Fibroblast of lung (primary cell): ENCODE results near the gene PTGDS. TPM values are rescaled to one million over a fixed set of nuclear protein-coding genes. Genes with fewer than 3 reads are reported as not detected.

Experiments used
- DNase-seq, 2 donors: peaks; one replicate each; pipeline versions ENCODE4 v3.0.0 to v3.0.0-alpha.2; 2010; ENCODE audit warnings: low read depth in 2 of 2
- H2AFZ ChIP-seq: 2 replicates; pipeline ENCODE4 v1.5.1; 2012; ENCODE audit warnings: low read length, control low read depth, inconsistent platforms
- H3K27ac ChIP-seq: 2 replicates; pipeline ENCODE4 v1.5.1; 2011; ENCODE audit warnings: low read length, control low read depth; ENCODE audit not compliant: insufficient read depth
- H3K27me3 ChIP-seq: 2 replicates; pipeline ENCODE4 v1.5.1; 2011; ENCODE audit warnings: mild to moderate bottlenecking, low read length; ENCODE audit not compliant: control insufficient read depth, insufficient read depth
- H3K36me3 ChIP-seq: 2 replicates; pipeline ENCODE4 v1.5.1; 2011; ENCODE audit warnings: low read length; ENCODE audit not compliant: control insufficient read depth, insufficient read depth
- H3K4me1 ChIP-seq: 2 replicates; pipeline ENCODE4 v1.5.1; 2011; ENCODE audit warnings: low read length; ENCODE audit not compliant: control insufficient read depth, insufficient read depth; ENCODE audit errors: extremely low read depth
- H3K4me2 ChIP-seq: 2 replicates; pipeline ENCODE4 v1.5.1; 2011; ENCODE audit warnings: low read length, control low read depth; ENCODE audit not compliant: insufficient read depth; ENCODE audit errors: extremely low read depth
- H3K4me3 ChIP-seq, 4 experiments: fragments of 200-600 bp in 1 of 4; sonication (generic) in 1 of 4; replicated peaks in 1 of 4; 2 replicates each; pipeline ENCODE4 v1.5.1; 2011 to 2016; ENCODE audit warnings: low read length in 4 of 4, low read depth in 3 of 4, mild to moderate bottlenecking in 3 of 4, control low read depth in 2 of 4, inconsistent platforms in 1 of 4, mixed read lengths in 1 of 4; ENCODE audit not compliant: insufficient read depth in 1 of 4; ENCODE audit errors: control extremely low read depth in 1 of 4
- H3K79me2 ChIP-seq: 2 replicates; pipeline ENCODE4 v1.5.1; 2012; ENCODE audit warnings: mild to moderate bottlenecking, low read length, inconsistent platforms; ENCODE audit not compliant: control insufficient read depth, insufficient read depth
- H3K9ac ChIP-seq: 2 replicates; pipeline ENCODE4 v1.5.1; 2011; ENCODE audit warnings: mild to moderate bottlenecking, low read length, control low read depth; ENCODE audit not compliant: insufficient read depth
- H3K9me3 ChIP-seq: 2 replicates; pipeline ENCODE4 v1.5.1; 2012; ENCODE audit warnings: low read depth, low read length; ENCODE audit not compliant: control insufficient read depth, insufficient read depth
- H4K20me1 ChIP-seq: 2 replicates; pipeline ENCODE4 v1.5.1; 2011; ENCODE audit warnings: low read length; ENCODE audit not compliant: control insufficient read depth, insufficient read depth; ENCODE audit errors: extremely low read depth
- EZH2 ChIP-seq: IDR thresholded peaks from 2 replicates; pipeline ENCODE4 v1.5.1; 2012; ENCODE audit warnings: low read length, control low read depth, mild to moderate bottlenecking; ENCODE audit errors: missing control alignments
- polyA plus RNA-seq, 2 donors: library from polyadenylated mRNA; depleted of rRNA in 1 of 2; stranded (reverse) in 1 of 2; unstranded in 1 of 2; fragments of >200 nt; gene quantifications; 2 replicates each; pipeline ENCODE4 v1.2.1, GENCODE V29; 2011 to 2012; ENCODE audit warnings: missing spikeins in 1 of 2
- total RNA-seq: library from RNA; depleted of rRNA; stranded (reverse); fragments of >200 nt; gene quantifications from 2 replicates; pipeline ENCODE4 v1.2.1, GENCODE V29; 2014
- TF ChIP-seq, protein P1 (sequence below), 2 donors: IDR thresholded peaks in 1 of 2; conservative IDR thresholded peaks in 1 of 2; 1 replicate in 1 of 2; 2 replicates in 1 of 2; pipeline ENCODE4 v1.5.1; 2011 to 2012; ENCODE audit warnings: low read length in 2 of 2, control low read depth in 1 of 2, inconsistent platforms in 1 of 2, low read depth in 1 of 2, mild to moderate bottlenecking in 1 of 2

Gene PTGDS
- total and polyA plus RNA-seq, 2 donors (not counting 1 experiment from before 2014, with no cell fraction given) = 4.9 to 90.3 TPM

DNA sequence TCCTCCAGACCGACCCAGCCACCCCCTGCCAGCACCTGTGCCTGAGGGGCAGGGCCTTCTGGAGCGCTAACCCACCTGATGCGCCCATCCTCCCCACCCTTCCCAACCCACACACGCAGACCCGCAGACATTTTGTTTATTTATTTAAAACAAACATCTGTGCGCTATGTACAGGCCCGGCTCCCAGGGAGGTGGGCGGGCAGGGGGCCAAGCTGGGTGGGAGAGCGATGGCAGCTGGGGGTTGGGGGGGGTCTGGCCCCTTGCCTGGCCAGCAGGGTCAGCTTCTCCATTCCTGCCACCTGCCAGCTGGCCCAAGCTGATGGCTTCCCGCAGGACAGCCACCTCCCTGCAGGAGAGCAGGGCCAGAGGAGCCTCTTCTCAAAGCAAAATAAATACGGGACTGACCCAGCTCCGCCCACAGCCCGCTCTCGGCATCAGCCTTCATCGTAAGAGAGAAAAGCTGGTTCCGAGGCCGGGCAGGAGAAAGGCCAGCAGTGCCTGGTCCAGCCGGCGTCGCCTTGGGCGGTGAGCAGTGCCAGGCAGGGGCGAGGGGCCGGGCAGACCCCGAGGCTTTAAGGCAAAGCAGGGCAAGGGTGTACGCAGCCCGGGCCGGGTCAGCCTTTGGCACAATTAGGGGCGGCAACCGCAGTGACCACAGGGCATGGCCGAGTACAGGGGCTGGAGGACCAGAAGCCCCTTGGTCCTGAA is 30.0 kb downstream of the PTGDS start:
- no peaks in the 10 kb centered on the region for H4K20me1 ChIP-seq
- H3K9me3 ChIP-seq = no peaks in the 10 kb centered on the region
- H3K36me3 ChIP-seq = peaks cover 5% of the 10 kb centered on the region
- no peak overlapping the region for H3K9ac ChIP-seq
- peaks cover 8% of the 10 kb centered on the region for H3K4me1 ChIP-seq
- peak in 1 of 2 donors; percentile 57 for DNase-seq
- no peaks in the 10 kb centered on the region for H3K79me2 ChIP-seq
- no peak overlapping the region for H3K4me2 ChIP-seq
- TF ChIP-seq, protein P1, sequence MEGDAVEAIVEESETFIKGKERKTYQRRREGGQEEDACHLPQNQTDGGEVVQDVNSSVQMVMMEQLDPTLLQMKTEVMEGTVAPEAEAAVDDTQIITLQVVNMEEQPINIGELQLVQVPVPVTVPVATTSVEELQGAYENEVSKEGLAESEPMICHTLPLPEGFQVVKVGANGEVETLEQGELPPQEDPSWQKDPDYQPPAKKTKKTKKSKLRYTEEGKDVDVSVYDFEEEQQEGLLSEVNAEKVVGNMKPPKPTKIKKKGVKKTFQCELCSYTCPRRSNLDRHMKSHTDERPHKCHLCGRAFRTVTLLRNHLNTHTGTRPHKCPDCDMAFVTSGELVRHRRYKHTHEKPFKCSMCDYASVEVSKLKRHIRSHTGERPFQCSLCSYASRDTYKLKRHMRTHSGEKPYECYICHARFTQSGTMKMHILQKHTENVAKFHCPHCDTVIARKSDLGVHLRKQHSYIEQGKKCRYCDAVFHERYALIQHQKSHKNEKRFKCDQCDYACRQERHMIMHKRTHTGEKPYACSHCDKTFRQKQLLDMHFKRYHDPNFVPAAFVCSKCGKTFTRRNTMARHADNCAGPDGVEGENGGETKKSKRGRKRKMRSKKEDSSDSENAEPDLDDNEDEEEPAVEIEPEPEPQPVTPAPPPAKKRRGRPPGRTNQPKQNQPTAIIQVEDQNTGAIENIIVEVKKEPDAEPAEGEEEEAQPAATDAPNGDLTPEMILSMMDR (conservative IDR thresholded peaks at IDR 0.05 in 1 of 2, IDR thresholded peaks at IDR 0.05 in 1 of 2; ENCODE audit: low read depth in 1 of 2, low read length in 2 of 2) = no peak
- TF ChIP-seq EZH2 = no peak
- H3K4me3 ChIP-seq = no peak overlapping the region
- H2AFZ ChIP-seq = no peak overlapping the region
- no peak overlapping the region for H3K27ac ChIP-seq
- no peaks in the 10 kb centered on the region for H3K27me3 ChIP-seq

DNA sequence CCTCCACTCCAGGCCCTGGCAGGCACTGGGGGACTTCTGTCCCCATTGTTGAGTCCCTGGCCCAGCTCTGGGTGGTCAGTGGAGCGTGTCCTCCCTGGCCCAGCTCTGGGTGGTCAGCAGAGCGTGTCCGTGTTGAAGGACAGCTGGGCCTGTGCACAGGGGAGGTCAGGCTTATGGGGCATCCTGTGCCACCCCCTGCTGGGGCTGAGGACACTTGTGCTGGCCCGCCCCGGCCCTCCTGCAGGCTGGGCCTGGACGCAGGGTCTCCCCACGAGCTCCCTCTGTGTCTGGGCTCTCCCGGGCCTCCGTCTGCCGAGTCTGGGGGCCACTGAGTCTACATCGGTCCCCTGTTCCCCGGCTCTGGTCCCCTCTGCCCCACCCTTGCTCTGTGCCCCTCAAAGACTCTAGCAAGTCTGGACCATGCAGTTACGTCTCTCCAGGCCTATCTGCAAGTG is 30.5 kb downstream of the PTGDS start:
- H3K27me3 ChIP-seq = no peaks in the 10 kb centered on the region
- H3K9me3 ChIP-seq = no peaks in the 10 kb centered on the region

DNA sequence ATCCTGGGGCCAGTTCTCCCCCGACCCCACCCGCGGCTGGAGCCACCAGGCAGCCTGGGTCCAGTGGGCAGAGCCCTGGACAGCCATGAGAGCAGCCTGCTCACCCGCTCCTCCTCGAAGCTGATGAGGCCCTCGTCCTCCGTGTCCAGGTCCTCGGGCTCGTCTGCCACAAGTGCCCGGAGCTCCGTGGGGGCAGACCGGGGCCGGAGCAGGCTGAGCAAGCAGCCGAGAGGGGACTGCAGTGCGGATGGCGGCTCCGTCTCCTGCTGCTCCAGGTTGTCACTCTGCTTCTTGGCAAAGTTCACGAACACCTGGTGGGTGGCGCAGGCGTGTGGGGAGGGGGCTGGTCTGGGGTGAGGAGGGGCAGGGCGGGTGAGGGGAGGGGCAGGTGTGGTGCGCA is 31.0 kb downstream of the PTGDS start:
- H3K4me2 ChIP-seq = no peak overlapping the region
- H3K9ac ChIP-seq = no peak overlapping the region
- no peaks in the 10 kb centered on the region for H3K27me3 ChIP-seq
- no peak overlapping the region for H3K4me3 ChIP-seq
- H3K36me3 ChIP-seq = peaks cover 5% of the 10 kb centered on the region
- no peak overlapping the region for H3K27ac ChIP-seq
- H3K4me1 ChIP-seq = peaks cover 8% of the 10 kb centered on the region
- no peaks in the 10 kb centered on the region for H3K79me2 ChIP-seq
- no peak for DNase-seq
- H3K9me3 ChIP-seq = no peaks in the 10 kb centered on the region
- no peaks in the 10 kb centered on the region for H4K20me1 ChIP-seq
- no peak for TF ChIP-seq EZH2
- TF ChIP-seq, protein P1 (conservative IDR thresholded peaks at IDR 0.05 in 1 of 2, IDR thresholded peaks at IDR 0.05 in 1 of 2; ENCODE audit: low read depth in 1 of 2, low read length in 2 of 2) = no peak
- H2AFZ ChIP-seq = no peak overlapping the region

More for the DNA sequence above, 30.5 kb downstream of the PTGDS start:
- no peak overlapping the region for H3K4me2 ChIP-seq
- no peak overlapping the region for H3K4me3 ChIP-seq
- no peak for DNase-seq
- H3K36me3 ChIP-seq = peaks cover 5% of the 10 kb centered on the region
- H3K27ac ChIP-seq = no peak overlapping the region
- no peaks in the 10 kb centered on the region for H3K79me2 ChIP-seq
- peaks cover 8% of the 10 kb centered on the region for H3K4me1 ChIP-seq
- H4K20me1 ChIP-seq = no peaks in the 10 kb centered on the region
- no peak overlapping the region for H2AFZ ChIP-seq
- H3K9ac ChIP-seq = no peak overlapping the region
- TF ChIP-seq EZH2 = no peak
- TF ChIP-seq, protein P1 (conservative IDR thresholded peaks at IDR 0.05 in 1 of 2, IDR thresholded peaks at IDR 0.05 in 1 of 2; ENCODE audit: low read depth in 1 of 2, low read length in 2 of 2) = no peak
